Esophagus squamous epithelium (tissue), 4 donors: ENCODE data around the gene FGD6.

Experiments
- CTCF ChIP-seq, 6 experiments: fragments of 450-650 bp in 4 of 6; fragments of 200-600 bp in 2 of 6; sonication (generic) in 2 of 6; IDR thresholded peaks; one replicate each; pipeline ENCODE4 v1.5.1; 2016 to 2019; ENCODE audit warnings: antibody characterized with exemption in 6 of 6, mild to moderate bottlenecking in 4 of 6, moderate library complexity in 4 of 6
- POLR2A ChIP-seq, 4 donors: fragments of 450-650 bp; IDR thresholded peaks; one replicate each; pipeline ENCODE4 v1.6.1; 2017; ENCODE audit warnings: antibody characterized with exemption in 4 of 4, mild to moderate bottlenecking in 4 of 4, moderate library complexity in 3 of 4

- TF ChIP-seq CTCF (IDR thresholded peaks at IDR 0.05), result no peak
- TF ChIP-seq POLR2A (IDR thresholded peaks at IDR 0.05), result no peak
These were observed 127.8 kb downstream of the FGD6 start for GRCh38 chr12:95089462-95089861.
